GM12892 (cell line): ENCODE results near the gene FUT7.

Experiments
- POLR2A ChIP-seq: IDR thresholded peaks from 2 replicates; pipeline ENCODE4 v1.6.1; 2011; ENCODE audit warnings: low read depth, low read length, control low read depth
- POLR2AphosphoS5 ChIP-seq: IDR thresholded peaks from 2 replicates; pipeline ENCODE4 v1.6.1; 2011; ENCODE audit warnings: low read depth, low read length, control low read depth
- TAF1 ChIP-seq: IDR thresholded peaks from 2 replicates; pipeline ENCODE4 v1.6.1; 2011; ENCODE audit warnings: low read depth, mild to moderate bottlenecking, control low read depth, low read length, borderline replicate concordance

DNA sequence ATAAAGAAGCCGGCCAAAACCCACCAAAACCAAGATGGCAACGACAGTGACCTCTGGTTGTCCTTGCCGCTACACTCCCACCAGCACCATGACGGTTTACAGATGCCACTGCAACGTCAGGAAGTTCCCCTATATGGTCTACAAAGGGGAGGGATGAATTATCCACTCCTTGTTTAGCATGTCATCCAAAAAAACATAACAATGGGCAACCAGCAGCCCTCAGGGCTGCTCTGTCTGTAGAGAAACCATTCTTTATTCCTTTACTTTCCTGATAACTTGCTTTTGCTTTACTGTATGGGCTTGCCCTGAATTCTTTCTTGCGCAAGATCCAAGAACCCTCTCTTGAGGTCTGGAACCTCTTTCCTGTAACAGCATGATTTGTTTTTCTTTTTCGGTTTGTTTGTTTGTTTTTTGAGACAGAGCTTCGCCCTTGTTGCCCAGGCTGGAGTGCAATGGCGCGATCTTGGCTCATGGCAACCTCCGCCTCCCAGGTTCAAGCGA, 43.4 kb upstream of the FUT7 start:
- TF ChIP-seq POLR2A (no peak), TAF1 (no peak), POLR2AphosphoS5 (no peak)
